ENCODE measurements around the gene KIAA1958. TPM values are rescaled to one million over a fixed set of nuclear protein-coding genes. Genes with fewer than 3 reads are reported as not detected.
A peak's percentile ranks its signal among the peaks of the same experiment; 100 is the strongest.

KIAA1958 gene
- total and polyA plus RNA-seq, 2 experiments from 2014 or later: 9.4 to 41.7 TPM

DNA sequence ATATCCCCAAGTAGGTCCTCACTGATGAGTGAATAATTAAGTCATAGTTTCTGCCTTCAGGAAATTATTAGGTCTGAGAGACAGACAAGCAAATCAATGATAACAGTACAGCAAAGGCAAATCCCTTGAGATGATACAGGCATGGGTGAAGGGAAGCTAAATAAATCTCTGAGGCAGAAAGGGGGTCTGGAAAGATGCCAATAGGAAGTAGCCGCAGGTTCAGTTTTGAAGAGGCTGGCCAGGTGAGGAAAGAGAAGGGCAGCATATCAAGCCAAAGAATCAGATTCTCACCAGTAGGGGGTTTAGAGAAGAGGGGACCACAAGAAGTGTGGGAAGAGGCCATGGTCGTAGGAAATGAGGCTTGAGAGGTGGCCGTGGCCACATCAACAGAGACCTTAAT lies 85.8 kb downstream of the KIAA1958 start:
- H3K9me2 ChIP-seq (ENCODE audit: insufficient read depth): no peaks in the 10 kb centered on the region
- Mint-ChIP-seq H3K4me3 (no peak overlapping the region), H3K27ac (no peak overlapping the region), H3K4me1 (peaks cover 23% of the 10 kb centered on the region), H3K9me3 (no peaks in the 10 kb centered on the region), H3K27me3 (ENCODE audit: insufficient read depth, low read depth, poor library complexity) (no peaks in the 10 kb centered on the region), H3K36me3 (ENCODE audit: low read depth) (peaks cover 10% of the 10 kb centered on the region)
- H3K4me1 ChIP-seq (ENCODE audit: insufficient read depth): peaks cover 8% of the 10 kb centered on the region; the same call in 1 of the 2 replicates
- no peaks in the 10 kb centered on the region for H3F3A ChIP-seq (replicated peaks; ENCODE audit: low read depth)
- H3K4me3 ChIP-seq: no peak overlapping the region
- no peaks in the 10 kb centered on the region for H3K27me3 ChIP-seq (ENCODE audit: insufficient read depth)
- H3K4me2 ChIP-seq: no peak overlapping the region
- no peak overlapping the region for H3K27ac ChIP-seq (ENCODE audit: low read depth)
- no peaks in the 10 kb centered on the region for H3K36me3 ChIP-seq (ENCODE audit: insufficient read depth)
- TF ChIP-seq, protein P1, sequence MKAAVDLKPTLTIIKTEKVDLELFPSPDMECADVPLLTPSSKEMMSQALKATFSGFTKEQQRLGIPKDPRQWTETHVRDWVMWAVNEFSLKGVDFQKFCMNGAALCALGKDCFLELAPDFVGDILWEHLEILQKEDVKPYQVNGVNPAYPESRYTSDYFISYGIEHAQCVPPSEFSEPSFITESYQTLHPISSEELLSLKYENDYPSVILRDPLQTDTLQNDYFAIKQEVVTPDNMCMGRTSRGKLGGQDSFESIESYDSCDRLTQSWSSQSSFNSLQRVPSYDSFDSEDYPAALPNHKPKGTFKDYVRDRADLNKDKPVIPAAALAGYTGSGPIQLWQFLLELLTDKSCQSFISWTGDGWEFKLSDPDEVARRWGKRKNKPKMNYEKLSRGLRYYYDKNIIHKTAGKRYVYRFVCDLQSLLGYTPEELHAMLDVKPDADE (IDR thresholded peaks at IDR 0.05): no peak
- TF ChIP-seq, protein P2, sequence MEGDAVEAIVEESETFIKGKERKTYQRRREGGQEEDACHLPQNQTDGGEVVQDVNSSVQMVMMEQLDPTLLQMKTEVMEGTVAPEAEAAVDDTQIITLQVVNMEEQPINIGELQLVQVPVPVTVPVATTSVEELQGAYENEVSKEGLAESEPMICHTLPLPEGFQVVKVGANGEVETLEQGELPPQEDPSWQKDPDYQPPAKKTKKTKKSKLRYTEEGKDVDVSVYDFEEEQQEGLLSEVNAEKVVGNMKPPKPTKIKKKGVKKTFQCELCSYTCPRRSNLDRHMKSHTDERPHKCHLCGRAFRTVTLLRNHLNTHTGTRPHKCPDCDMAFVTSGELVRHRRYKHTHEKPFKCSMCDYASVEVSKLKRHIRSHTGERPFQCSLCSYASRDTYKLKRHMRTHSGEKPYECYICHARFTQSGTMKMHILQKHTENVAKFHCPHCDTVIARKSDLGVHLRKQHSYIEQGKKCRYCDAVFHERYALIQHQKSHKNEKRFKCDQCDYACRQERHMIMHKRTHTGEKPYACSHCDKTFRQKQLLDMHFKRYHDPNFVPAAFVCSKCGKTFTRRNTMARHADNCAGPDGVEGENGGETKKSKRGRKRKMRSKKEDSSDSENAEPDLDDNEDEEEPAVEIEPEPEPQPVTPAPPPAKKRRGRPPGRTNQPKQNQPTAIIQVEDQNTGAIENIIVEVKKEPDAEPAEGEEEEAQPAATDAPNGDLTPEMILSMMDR (conservative IDR thresholded peaks at IDR 0.05; ENCODE audit: low read depth in 2 of 2): peak; percentile 14 to 32; a peak in 2 of 4 replicates
- ATAC-seq: peak; percentile 49; the same call in 2 of the 3 replicates
- H3K79me2 ChIP-seq (replicated peaks; ENCODE audit: insufficient read depth): peaks cover 74% of the 10 kb centered on the region
- no peak overlapping the region for H2AFZ ChIP-seq
- peaks cover 19% of the 10 kb centered on the region for H4K20me1 ChIP-seq (replicated peaks; ENCODE audit: insufficient read depth)
- DNase-seq (ENCODE audit: low spot score): peak; percentile 52

DNA sequence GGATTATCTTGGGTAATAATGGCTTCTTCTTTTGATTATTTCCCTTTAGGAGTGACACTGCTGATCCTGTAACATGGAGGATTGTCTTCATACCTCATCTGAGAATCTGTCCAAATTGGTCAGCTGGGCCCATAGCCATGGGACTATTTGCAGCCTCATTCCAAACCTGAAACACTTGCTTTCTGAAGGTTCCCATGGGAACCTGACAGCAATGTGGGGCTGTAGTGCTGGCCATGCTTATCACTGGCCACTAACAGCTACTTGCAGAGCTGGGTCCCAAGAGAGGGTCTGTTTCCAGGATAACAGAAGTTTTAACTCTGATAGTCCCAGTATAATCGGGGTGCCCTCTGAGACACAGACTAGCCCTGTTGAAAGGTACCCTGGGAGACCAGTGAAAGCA lies 87.4 kb downstream of the KIAA1958 start:
- no peak for ATAC-seq
- Mint-ChIP-seq H3K36me3 (ENCODE audit: low read depth) (peaks cover 10% of the 10 kb centered on the region), H3K9me3 (no peaks in the 10 kb centered on the region), H3K4me3 (no peak overlapping the region), H3K4me1 (peaks cover 23% of the 10 kb centered on the region), H3K27ac (no peak overlapping the region), H3K27me3 (ENCODE audit: insufficient read depth, low read depth, poor library complexity) (no peaks in the 10 kb centered on the region)
- H3K36me3 ChIP-seq (ENCODE audit: insufficient read depth): no peaks in the 10 kb centered on the region
- H3K9me2 ChIP-seq (ENCODE audit: insufficient read depth): no peaks in the 10 kb centered on the region
- peaks cover 12% of the 10 kb centered on the region; the same call in 1 of the 2 replicates for H3K4me1 ChIP-seq (ENCODE audit: insufficient read depth)
- no peak overlapping the region for H2AFZ ChIP-seq
- TF ChIP-seq NANOG (IDR thresholded peaks at IDR 0.05; ENCODE audit: borderline replicate concordance): no peak
- no peaks in the 10 kb centered on the region for H3K27me3 ChIP-seq (ENCODE audit: insufficient read depth)
- no peak overlapping the region for H3K4me3 ChIP-seq
- H3F3A ChIP-seq (replicated peaks; ENCODE audit: low read depth): no peaks in the 10 kb centered on the region
- H3K27ac ChIP-seq (ENCODE audit: low read depth): no peak overlapping the region
- peaks cover 76% of the 10 kb centered on the region for H3K79me2 ChIP-seq (replicated peaks; ENCODE audit: insufficient read depth)
- H4K20me1 ChIP-seq (replicated peaks; ENCODE audit: insufficient read depth): peaks cover 25% of the 10 kb centered on the region
- H3K4me2 ChIP-seq: no peak overlapping the region
- no peak for DNase-seq (ENCODE audit: low spot score)

DNA sequence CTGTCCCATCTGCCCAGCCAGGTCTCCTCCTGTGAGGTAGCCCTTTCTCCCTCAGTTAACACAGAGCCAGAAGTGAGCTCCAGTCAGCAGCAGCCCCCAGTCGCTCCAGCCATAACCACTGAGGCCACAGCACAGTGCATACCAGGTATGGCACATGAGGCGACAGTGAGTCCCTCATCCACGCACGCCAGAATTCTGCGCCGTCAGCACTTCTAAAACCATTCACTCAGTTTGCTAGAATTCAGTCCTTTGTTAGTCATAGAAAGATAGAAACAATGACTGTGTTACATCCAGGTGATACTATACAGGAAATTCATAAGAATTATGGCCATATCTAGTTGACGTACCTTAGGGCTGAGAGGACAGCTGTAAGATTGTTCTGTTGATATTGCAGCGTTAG lies 88.5 kb downstream of the KIAA1958 start:
- Histone ChIP-seq H3K27me3 (ENCODE audit: insufficient read depth) (no peaks in the 10 kb centered on the region), H3K27ac (ENCODE audit: low read depth) (no peak overlapping the region), H3K36me3 (ENCODE audit: insufficient read depth) (no peaks in the 10 kb centered on the region), H3K9me2 (ENCODE audit: insufficient read depth) (no peaks in the 10 kb centered on the region), H3K4me1 (ENCODE audit: insufficient read depth) (peaks cover 16% of the 10 kb centered on the region; the same call in 1 of the 2 replicates), H2AFZ (no peak overlapping the region), H3K4me2 (no peak overlapping the region), H3K4me3 (no peak overlapping the region), H3F3A (replicated peaks; ENCODE audit: low read depth) (no peaks in the 10 kb centered on the region), H3K79me2 (replicated peaks; ENCODE audit: insufficient read depth) (peaks cover 76% of the 10 kb centered on the region), H4K20me1 (replicated peaks; ENCODE audit: insufficient read depth) (peaks cover 25% of the 10 kb centered on the region)
- H3K27me3 Mint-ChIP-seq (ENCODE audit: insufficient read depth, low read depth, poor library complexity): no peaks in the 10 kb centered on the region
- peaks cover 10% of the 10 kb centered on the region for H3K36me3 Mint-ChIP-seq (ENCODE audit: low read depth)
- H3K9me3 Mint-ChIP-seq: no peaks in the 10 kb centered on the region
- ATAC-seq (no peak), DNase-seq (ENCODE audit: low spot score) (no peak)
- H3K4me3 Mint-ChIP-seq: no peak overlapping the region
- peaks cover 28% of the 10 kb centered on the region for H3K4me1 Mint-ChIP-seq
- H3K27ac Mint-ChIP-seq: peak overlapping the region; percentile 16; the same call in 1 of the 2 replicates
- TF ChIP-seq, protein P2 (conservative IDR thresholded peaks at IDR 0.05; ENCODE audit: low read depth in 2 of 2): no peak
- TF ChIP-seq, protein P3, sequence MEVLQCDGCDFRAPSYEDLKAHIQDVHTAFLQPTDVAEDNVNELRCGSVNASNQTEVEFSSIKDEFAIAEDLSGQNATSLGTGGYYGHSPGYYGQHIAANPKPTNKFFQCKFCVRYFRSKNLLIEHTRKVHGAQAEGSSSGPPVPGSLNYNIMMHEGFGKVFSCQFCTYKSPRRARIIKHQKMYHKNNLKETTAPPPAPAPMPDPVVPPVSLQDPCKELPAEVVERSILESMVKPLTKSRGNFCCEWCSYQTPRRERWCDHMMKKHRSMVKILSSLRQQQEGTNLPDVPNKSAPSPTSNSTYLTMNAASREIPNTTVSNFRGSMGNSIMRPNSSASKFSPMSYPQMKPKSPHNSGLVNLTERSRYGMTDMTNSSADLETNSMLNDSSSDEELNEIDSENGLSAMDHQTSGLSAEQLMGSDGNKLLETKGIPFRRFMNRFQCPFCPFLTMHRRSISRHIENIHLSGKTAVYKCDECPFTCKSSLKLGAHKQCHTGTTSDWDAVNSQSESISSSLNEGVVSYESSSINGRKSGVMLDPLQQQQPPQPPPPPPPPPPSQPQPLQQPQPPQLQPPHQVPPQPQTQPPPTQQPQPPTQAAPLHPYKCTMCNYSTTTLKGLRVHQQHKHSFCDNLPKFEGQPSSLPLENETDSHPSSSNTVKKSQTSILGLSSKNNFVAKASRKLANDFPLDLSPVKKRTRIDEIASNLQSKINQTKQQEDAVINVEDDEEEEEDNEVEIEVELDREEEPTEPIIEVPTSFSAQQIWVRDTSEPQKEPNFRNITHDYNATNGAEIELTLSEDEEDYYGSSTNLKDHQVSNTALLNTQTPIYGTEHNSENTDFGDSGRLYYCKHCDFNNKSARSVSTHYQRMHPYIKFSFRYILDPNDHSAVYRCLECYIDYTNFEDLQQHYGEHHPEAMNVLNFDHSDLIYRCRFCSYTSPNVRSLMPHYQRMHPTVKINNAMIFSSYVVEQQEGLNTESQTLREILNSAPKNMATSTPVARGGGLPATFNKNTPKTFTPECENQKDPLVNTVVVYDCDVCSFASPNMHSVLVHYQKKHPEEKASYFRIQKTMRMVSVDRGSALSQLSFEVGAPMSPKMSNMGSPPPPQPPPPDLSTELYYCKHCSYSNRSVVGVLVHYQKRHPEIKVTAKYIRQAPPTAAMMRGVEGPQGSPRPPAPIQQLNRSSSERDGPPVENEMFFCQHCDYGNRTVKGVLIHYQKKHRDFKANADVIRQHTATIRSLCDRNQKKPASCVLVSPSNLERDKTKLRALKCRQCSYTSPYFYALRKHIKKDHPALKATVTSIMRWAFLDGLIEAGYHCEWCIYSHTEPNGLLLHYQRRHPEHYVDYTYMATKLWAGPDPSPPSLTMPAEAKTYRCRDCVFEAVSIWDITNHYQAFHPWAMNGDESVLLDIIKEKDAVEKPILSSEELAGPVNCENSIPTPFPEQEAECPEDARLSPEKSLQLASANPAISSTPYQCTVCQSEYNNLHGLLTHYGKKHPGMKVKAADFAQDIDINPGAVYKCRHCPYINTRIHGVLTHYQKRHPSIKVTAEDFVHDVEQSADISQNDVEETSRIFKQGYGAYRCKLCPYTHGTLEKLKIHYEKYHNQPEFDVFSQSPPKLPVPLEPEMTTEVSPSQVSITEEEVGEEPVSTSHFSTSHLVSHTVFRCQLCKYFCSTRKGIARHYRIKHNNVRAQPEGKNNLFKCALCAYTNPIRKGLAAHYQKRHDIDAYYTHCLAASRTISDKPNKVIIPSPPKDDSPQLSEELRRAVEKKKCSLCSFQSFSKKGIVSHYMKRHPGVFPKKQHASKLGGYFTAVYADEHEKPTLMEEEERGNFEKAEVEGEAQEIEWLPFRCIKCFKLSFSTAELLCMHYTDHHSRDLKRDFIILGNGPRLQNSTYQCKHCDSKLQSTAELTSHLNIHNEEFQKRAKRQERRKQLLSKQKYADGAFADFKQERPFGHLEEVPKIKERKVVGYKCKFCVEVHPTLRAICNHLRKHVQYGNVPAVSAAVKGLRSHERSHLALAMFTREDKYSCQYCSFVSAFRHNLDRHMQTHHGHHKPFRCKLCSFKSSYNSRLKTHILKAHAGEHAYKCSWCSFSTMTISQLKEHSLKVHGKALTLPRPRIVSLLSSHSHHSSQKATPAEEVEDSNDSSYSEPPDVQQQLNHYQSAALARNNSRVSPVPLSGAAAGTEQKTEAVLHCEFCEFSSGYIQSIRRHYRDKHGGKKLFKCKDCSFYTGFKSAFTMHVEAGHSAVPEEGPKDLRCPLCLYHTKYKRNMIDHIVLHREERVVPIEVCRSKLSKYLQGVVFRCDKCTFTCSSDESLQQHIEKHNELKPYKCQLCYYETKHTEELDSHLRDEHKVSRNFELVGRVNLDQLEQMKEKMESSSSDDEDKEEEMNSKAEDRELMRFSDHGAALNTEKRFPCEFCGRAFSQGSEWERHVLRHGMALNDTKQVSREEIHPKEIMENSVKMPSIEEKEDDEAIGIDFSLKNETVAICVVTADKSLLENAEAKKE (CRISPR knock-in tag; IDR thresholded peaks at IDR 0.05): no peak
